HG03060 (cell line): Measurements from ENCODE around the gene ZBTB42.
"Not testable (repeated sequence)": the region's sequence is repeated elsewhere in the genome, so short reads cannot be mapped to it uniquely, and the experiment has no call there.

Source experiments
- ATAC-seq: cut with Tn5 transposase; IDR thresholded peaks from one replicate; pipeline ENCODE4 v1.9.1; 2021; ENCODE audit warnings: low read depth, moderate number of reproducible peaks; ENCODE audit not compliant: unreplicated experiment

The ZBTB42 gene

GRCh38 chr14:104804481-104805325 is 3.8 kb downstream of the ZBTB42 start:
- ATAC-seq, result no peak

GRCh38 chr14:104805326-104805678 is 4.4 kb downstream of the ZBTB42 start:
- ATAC-seq, result no peak

- ATAC-seq, result no peak
Measured at GRCh38 chr14:104805941-104806624, 5.2 kb downstream of the ZBTB42 start.

- ATAC-seq, result no peak
Measured at GRCh38 chr14:104806625-104807465, 5.9 kb downstream of the ZBTB42 start.

- ATAC-seq, result no peak
Measured at GRCh38 chr14:104808456-104808855, 7.6 kb downstream of the ZBTB42 start.

GRCh38 chr14:104810316-104810715 is 9.4 kb downstream of the ZBTB42 start:
- no peak for ATAC-seq

- no peak for ATAC-seq
Measured at GRCh38 chr14:104813286-104813685, 12.4 kb downstream of the ZBTB42 start.

- ATAC-seq, result not testable (repeated sequence)
Measured at GRCh38 chr14:104814701-104815100, 13.8 kb downstream of the ZBTB42 start.

GRCh38 chr14:104816616-104816884 is 15.6 kb downstream of the ZBTB42 start:
- ATAC-seq, result no peak

GRCh38 chr14:104817930-104818713 is 17.2 kb downstream of the ZBTB42 start:
- no peak for ATAC-seq

- ATAC-seq, result no peak
Measured at GRCh38 chr14:104818714-104819161, 17.8 kb downstream of the ZBTB42 start.

GRCh38 chr14:104819361-104819781 is 18.5 kb downstream of the ZBTB42 start:
- ATAC-seq, result no peak

GRCh38 chr14:104820669-104821228 is 19.8 kb downstream of the ZBTB42 start:
- no peak for ATAC-seq

GRCh38 chr14:104821229-104821945 is 20.5 kb downstream of the ZBTB42 start:
- ATAC-seq, result no peak

GRCh38 chr14:104821971-104822608 is 21.2 kb downstream of the ZBTB42 start:
- ATAC-seq, result no peak

- ATAC-seq, result no peak
Measured at GRCh38 chr14:104822821-104823615, 22.1 kb downstream of the ZBTB42 start.

- ATAC-seq, result no peak
Measured at GRCh38 chr14:104824353-104824997, 23.6 kb downstream of the ZBTB42 start.
